Kidney epithelial cell (primary cell): ENCODE data around the gene COL9A1. TPM values are rescaled to one million over a fixed set of nuclear protein-coding genes. Genes with fewer than 3 reads are reported as not detected.
"Not testable (repeated sequence)": the region's sequence is repeated elsewhere in the genome, so short reads cannot be mapped to it uniquely, and the experiment has no call there.

Source experiments
- DNase-seq: peaks from one replicate; pipeline ENCODE4 v3.0.0-alpha.2; 2010; ENCODE audit warnings: low read depth
- H3K27me3 ChIP-seq: 2 replicates; pipeline ENCODE4 v1.6.0; 2011; ENCODE audit warnings: low read length; ENCODE audit not compliant: control insufficient read depth, insufficient read depth
- H3K36me3 ChIP-seq: 2 replicates; pipeline ENCODE4 v1.5.1; 2011; ENCODE audit warnings: low read length; ENCODE audit not compliant: control insufficient read depth, insufficient read depth
- H3K4me3 ChIP-seq: 2 replicates; pipeline ENCODE4 v1.5.1; 2011; ENCODE audit warnings: low read depth, mild to moderate bottlenecking, control low read depth, low read length
- CTCF ChIP-seq: IDR thresholded peaks from 2 replicates; pipeline ENCODE4 v1.5.1; 2011; ENCODE audit warnings: mild to moderate bottlenecking, moderate library complexity, low read length, control low read depth, inconsistent platforms; ENCODE audit not compliant: insufficient read depth, poor library complexity, severe bottlenecking
- total RNA-seq: library from RNA; depleted of rRNA; stranded (reverse); fragments of >200 nt; gene quantifications from 2 replicates; pipeline ENCODE4 v1.2.3, GENCODE V29; 2015

The COL9A1 gene
- not detected in 2 replicates for total RNA-seq

- H3K4me3 ChIP-seq, result no peak within 1 kb of the TSS
- TF ChIP-seq CTCF, result no peak
- H3K27me3 ChIP-seq, result peaks cover 19% of the 10 kb centered on the region
- no peaks in the 10 kb centered on the region for H3K36me3 ChIP-seq
- DNase-seq, result no peak
These were observed at the start of gene COL9A1 for GRCh38 chr6:70303034-70303525. COL9A1 (minus strand) TSS chr6:70303084; CDS start chr6:70302924, 160 bp downstream.

GRCh38 chr6:70351461-70351860 lies 48.6 kb upstream of the COL9A1 start:
- Histone ChIP-seq H3K4me3 (no peak overlapping the region), H3K27me3 (peaks cover 4% of the 10 kb centered on the region), H3K36me3 (no peaks in the 10 kb centered on the region)
- DNase-seq, result no peak
- no peak for TF ChIP-seq CTCF

GRCh38 chr6:70345619-70346018 lies 42.7 kb upstream of the COL9A1 start:
- TF ChIP-seq CTCF, result no peak
- no peak for DNase-seq
- Histone ChIP-seq H3K27me3 (peaks cover 8% of the 10 kb centered on the region), H3K4me3 (no peak overlapping the region), H3K36me3 (no peaks in the 10 kb centered on the region)

- H3K36me3 ChIP-seq, result no peaks in the 10 kb centered on the region
- H3K4me3 ChIP-seq, result no peak overlapping the region
- no peak for DNase-seq
- no peak for TF ChIP-seq CTCF
- peaks cover 8% of the 10 kb centered on the region for H3K27me3 ChIP-seq
These were observed 40.4 kb upstream of the COL9A1 start for GRCh38 chr6:70343313-70343712.

GRCh38 chr6:70339810-70340209 lies 36.9 kb upstream of the COL9A1 start:
- not testable (repeated sequence) for DNase-seq, H3K4me3 ChIP-seq, H3K36me3 ChIP-seq, H3K27me3 ChIP-seq

- no peak for DNase-seq
- H3K4me3 ChIP-seq, result no peak overlapping the region
- no peaks in the 10 kb centered on the region for H3K36me3 ChIP-seq
- TF ChIP-seq CTCF, result no peak
- H3K27me3 ChIP-seq, result peaks cover 3% of the 10 kb centered on the region
These were observed 35.9 kb upstream of the COL9A1 start for GRCh38 chr6:70338775-70339174.
